Activated effector memory CD4-positive, alpha-beta T cell treated with Interleukin-2 at 50 U/mL for 16 hours (primary cell): ENCODE measurements around the gene CHRDL1.

ENCODE experiments used
- DNase-seq: peaks from one replicate; pipeline ENCODE4 v3.0.0-alpha.2; 2020

CHRDL1 gene

DNA sequence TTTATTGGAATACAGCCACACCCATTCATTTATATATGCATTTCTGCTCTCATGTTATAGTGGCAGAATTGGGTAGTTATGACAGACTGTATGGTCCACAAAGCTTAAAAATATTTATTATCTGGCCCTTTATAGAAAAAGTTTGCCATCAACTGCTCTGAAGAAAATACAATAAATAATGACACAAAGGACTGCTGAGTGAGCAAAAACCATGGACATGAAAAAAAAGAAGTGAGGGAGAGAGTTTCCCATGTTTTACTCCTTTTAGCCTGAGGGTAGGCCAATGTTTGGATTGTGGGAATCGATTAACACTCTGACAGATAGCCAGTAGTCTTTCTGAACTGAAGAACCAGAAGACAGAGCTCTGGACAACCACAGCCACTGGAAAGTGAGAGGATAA lies 149.2 kb downstream of the CHRDL1 start:
- DNase-seq, result no peak
